GM18502 (cell line): ENCODE measurements around the gene MARCHF10.

Experiments
- ATAC-seq: cut with Tn5 transposase; IDR thresholded peaks from one replicate; pipeline ENCODE4 v1.9.1; 2021; ENCODE audit warnings: mild to moderate bottlenecking; ENCODE audit not compliant: unreplicated experiment, poor library complexity

The MARCHF10 gene

GRCh38 chr17:62681939-62682381, 126.2 kb downstream of the MARCHF10 start:
- no peak for ATAC-seq

- ATAC-seq, result no peak
Observed at GRCh38 chr17:62681061-62681938, 126.8 kb downstream of the MARCHF10 start.

GRCh38 chr17:62680541-62681052, 127.5 kb downstream of the MARCHF10 start:
- no peak for ATAC-seq

GRCh38 chr17:62679866-62680377, 128.2 kb downstream of the MARCHF10 start:
- ATAC-seq, result no peak

GRCh38 chr17:62678214-62678919, 129.7 kb downstream of the MARCHF10 start:
- ATAC-seq, result no peak

GRCh38 chr17:62676952-62677596, 131.0 kb downstream of the MARCHF10 start:
- ATAC-seq, result no peak

- ATAC-seq, result no peak
Observed at GRCh38 chr17:62676231-62676943, 131.7 kb downstream of the MARCHF10 start.

GRCh38 chr17:62675701-62676100, 132.4 kb downstream of the MARCHF10 start:
- ATAC-seq, result no peak

- ATAC-seq, result no peak
Observed at GRCh38 chr17:62675260-62675659, 132.9 kb downstream of the MARCHF10 start.

- no peak for ATAC-seq
Observed at GRCh38 chr17:62674841-62675240, 133.3 kb downstream of the MARCHF10 start.

GRCh38 chr17:62674363-62674739, 133.8 kb downstream of the MARCHF10 start:
- ATAC-seq, result no peak

GRCh38 chr17:62673614-62674362, 134.3 kb downstream of the MARCHF10 start:
- ATAC-seq, result no peak

- ATAC-seq, result no peak
Observed at GRCh38 chr17:62672957-62673356, 135.2 kb downstream of the MARCHF10 start.

GRCh38 chr17:62671553-62671952, 136.6 kb downstream of the MARCHF10 start:
- no peak for ATAC-seq

- ATAC-seq, result no peak
Observed at GRCh38 chr17:62670202-62670821, 137.8 kb downstream of the MARCHF10 start.

- no peak for ATAC-seq
Observed at GRCh38 chr17:62668091-62668804, 139.9 kb downstream of the MARCHF10 start.

GRCh38 chr17:62666801-62667591, 141.1 kb downstream of the MARCHF10 start:
- no peak for ATAC-seq
